Measurements from ENCODE around the gene C17orf50.

C17orf50 gene

GRCh38 chr17:35788477-35789368, 28.0 kb downstream of the C17orf50 start:
- DNase-seq (ENCODE audit: low read depth) = no peak

GRCh38 chr17:35790841-35791240, 30.2 kb downstream of the C17orf50 start:
- DNase-seq (ENCODE audit: low read depth) = no peak

GRCh38 chr17:35791681-35792350, 31.1 kb downstream of the C17orf50 start:
- DNase-seq (ENCODE audit: low read depth) = no peak

GRCh38 chr17:35793257-35793656, 32.6 kb downstream of the C17orf50 start:
- DNase-seq (ENCODE audit: low read depth) = no peak

GRCh38 chr17:35795007-35795870, 34.6 kb downstream of the C17orf50 start, which contains the start of gene MMP28:
Gene MMP28, minus strand, starts transcription at chr17:35795641. Its CDS starts 264 bp downstream, at chr17:35795377.
- DNase-seq (ENCODE audit: low read depth) = no peak

- DNase-seq (ENCODE audit: low read depth) = no peak
Measured at GRCh38 chr17:35795871-35796265, 35.2 kb downstream of the C17orf50 start.

- DNase-seq (ENCODE audit: low read depth) = no peak
Measured at GRCh38 chr17:35796942-35797341, 36.3 kb downstream of the C17orf50 start.

- DNase-seq (ENCODE audit: low read depth) = no peak
Measured at GRCh38 chr17:35797370-35797769, 36.7 kb downstream of the C17orf50 start.

- no peak for DNase-seq (ENCODE audit: low read depth)
Measured at GRCh38 chr17:35797918-35798317, 37.2 kb downstream of the C17orf50 start.

GRCh38 chr17:35799942-35800341, 39.3 kb downstream of the C17orf50 start:
- DNase-seq (ENCODE audit: low read depth) = no peak

- DNase-seq (ENCODE audit: low read depth) = no peak
Measured at GRCh38 chr17:35801583-35802224, 41.0 kb downstream of the C17orf50 start.

- DNase-seq (ENCODE audit: low read depth) = no peak
Measured at GRCh38 chr17:35804658-35805192, 44.0 kb downstream of the C17orf50 start.

- no peak for DNase-seq (ENCODE audit: low read depth)
Measured at GRCh38 chr17:35807371-35808144, 46.9 kb downstream of the C17orf50 start.

GRCh38 chr17:35808240-35808961, 47.7 kb downstream of the C17orf50 start:
- DNase-seq (ENCODE audit: low read depth) = no peak

- peak; percentile 88 for DNase-seq (ENCODE audit: low read depth)
Measured at GRCh38 chr17:35808962-35809854, 48.5 kb downstream of the C17orf50 start, which contains the start of gene TAF15. Gene TAF15, plus strand, starts transcription at chr17:35809484. Its CDS starts 86 bp downstream, at chr17:35809570.

- no peak for DNase-seq (ENCODE audit: low read depth)
Measured at GRCh38 chr17:35809855-35810461, 49.3 kb downstream of the C17orf50 start.

- no peak for DNase-seq (ENCODE audit: low read depth)
Measured at GRCh38 chr17:35811759-35812158, 51.1 kb downstream of the C17orf50 start.

- DNase-seq (ENCODE audit: low read depth) = no peak
Measured at GRCh38 chr17:35812456-35812855, 51.8 kb downstream of the C17orf50 start.

Measured in stimulated activated CD8-positive, alpha-beta memory T cell treated with anti-CD3 and anti-CD28 coated beads, Interleukin-12 subunit alpha, Interleukin-12 subunit beta, amount 100 ng/mL, for 1 hour (primary cell).